GM21381 (cell line): ENCODE results near the gene TTC14.
"Not testable (repeated sequence)": the region's sequence is repeated elsewhere in the genome, so short reads cannot be mapped to it uniquely, and the experiment has no call there.

Source experiments
- ATAC-seq: cut with Tn5 transposase; IDR thresholded peaks from one replicate; pipeline ENCODE4 v1.9.1; 2021; ENCODE audit warnings: mild to moderate bottlenecking, moderate library complexity; ENCODE audit not compliant: unreplicated experiment

Gene TTC14, protein sequence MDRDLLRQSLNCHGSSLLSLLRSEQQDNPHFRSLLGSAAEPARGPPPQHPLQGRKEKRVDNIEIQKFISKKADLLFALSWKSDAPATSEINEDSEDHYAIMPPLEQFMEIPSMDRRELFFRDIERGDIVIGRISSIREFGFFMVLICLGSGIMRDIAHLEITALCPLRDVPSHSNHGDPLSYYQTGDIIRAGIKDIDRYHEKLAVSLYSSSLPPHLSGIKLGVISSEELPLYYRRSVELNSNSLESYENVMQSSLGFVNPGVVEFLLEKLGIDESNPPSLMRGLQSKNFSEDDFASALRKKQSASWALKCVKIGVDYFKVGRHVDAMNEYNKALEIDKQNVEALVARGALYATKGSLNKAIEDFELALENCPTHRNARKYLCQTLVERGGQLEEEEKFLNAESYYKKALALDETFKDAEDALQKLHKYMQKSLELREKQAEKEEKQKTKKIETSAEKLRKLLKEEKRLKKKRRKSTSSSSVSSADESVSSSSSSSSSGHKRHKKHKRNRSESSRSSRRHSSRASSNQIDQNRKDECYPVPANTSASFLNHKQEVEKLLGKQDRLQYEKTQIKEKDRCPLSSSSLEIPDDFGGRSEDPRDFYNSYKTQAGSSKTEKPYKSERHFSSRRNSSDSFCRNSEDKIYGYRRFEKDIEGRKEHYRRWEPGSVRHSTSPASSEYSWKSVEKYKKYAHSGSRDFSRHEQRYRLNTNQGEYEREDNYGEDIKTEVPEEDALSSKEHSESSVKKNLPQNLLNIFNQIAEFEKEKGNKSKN

DNA sequence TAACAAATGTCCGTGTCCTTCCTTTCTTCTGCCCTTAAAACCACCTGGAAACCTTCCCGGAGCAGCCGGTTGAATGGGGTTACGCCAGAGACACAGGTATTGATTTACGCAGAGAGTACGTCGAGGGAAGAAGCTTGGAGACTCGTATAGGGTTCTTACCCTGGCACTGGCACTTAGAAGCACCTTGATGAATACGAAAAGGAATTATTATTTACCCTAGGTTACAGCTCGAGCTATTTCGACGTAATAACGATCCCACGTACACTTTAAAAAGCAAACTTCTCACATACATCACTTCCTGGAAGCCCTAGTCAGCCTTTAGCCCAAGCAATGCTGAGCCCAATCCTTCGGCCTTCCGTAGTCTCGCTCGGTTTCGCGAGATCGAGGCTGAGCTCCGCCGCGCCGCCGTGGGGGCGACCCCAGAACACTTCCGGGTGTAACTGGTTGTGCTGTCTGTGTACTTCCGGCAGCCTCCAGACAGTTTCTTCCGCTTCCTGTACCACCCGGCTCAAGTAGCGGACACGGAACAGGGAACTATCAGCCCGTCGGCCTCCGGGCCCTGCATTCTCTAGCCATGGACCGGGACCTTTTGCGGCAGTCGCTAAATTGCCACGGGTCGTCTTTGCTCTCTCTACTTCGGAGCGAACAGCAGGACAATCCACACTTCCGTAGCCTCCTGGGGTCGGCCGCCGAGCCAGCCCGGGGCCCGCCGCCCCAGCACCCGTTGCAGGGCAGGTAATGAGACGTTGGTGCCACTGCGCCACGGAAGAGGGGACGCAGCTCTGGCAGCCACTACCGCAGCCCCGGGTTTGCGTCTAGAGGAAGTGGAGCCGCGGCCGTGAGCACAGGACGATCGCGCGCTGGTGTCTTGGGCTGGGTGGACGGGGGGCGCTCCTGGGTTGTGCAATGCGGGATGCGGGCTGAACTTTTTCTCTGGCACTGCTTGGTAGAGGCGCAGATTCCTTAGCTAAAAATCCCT, at the start of gene TTC14:
Gene TTC14, plus strand, starts transcription at position 476 of the 979 bp plus-strand sequence. Its CDS starts 99 bp downstream, at position 575.
- peak; percentile 98 for ATAC-seq

DNA sequence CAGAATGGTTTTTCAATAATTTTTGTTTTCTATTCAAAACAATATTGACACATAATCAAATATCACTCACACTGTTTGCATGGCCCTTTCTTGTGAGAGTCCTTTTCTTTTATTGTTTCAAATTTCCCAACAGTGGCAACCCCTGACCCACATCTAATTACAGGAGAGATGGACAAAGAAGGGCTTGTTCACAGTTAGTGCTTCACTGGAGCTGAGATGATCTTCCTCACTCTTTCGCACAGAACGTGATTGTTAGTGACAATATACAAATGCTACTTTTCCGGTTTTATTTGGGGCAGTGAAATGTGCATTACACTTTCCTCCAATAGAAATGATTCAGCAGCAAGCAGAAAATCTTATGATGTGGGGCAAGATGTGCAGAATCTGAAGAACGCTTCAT, 38.6 kb upstream of the TTC14 start:
- ATAC-seq, result no peak

- ATAC-seq, result no peak
Observed at GRCh38 chr3:180564676-180565075, 37.3 kb upstream of the TTC14 start.

- no peak for ATAC-seq
Observed at GRCh38 chr3:180570238-180570637, 31.7 kb upstream of the TTC14 start.

DNA sequence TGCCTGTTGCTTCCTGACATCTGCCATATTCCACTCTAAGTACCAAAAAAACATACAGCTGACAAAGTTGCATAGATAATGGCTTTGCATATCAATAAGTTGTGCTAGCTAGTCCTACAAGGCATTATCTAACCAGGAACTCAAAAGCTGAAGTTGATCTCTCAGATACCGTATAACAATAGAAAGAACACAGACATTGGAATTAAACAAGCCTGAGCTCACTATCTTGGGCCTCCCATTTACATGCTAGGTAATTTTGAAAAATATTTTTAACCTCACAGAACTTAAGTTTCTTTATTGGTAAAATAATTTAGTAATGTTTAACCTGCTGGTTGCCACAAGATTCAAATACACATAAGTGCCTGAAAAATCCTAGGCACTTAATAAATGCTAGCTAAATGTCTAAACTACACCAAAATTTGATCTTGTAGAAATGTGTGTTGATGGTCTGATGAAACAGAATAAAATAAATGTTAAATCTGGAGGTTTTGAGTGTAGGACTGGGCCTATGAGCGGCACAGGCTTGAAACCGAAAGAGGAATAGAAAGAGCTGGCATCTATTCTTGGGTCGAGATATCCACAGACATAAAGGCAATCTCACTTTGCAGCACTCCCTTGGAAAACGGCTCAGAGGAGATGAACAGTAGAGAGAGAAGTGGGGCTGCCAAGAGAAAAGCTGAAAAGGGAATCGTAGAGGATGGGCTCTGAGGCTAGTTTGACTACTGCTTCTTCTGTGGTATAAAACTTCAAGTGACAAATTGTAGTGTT, 29.9 kb upstream of the TTC14 start:
- peak; percentile 79 for ATAC-seq

DNA sequence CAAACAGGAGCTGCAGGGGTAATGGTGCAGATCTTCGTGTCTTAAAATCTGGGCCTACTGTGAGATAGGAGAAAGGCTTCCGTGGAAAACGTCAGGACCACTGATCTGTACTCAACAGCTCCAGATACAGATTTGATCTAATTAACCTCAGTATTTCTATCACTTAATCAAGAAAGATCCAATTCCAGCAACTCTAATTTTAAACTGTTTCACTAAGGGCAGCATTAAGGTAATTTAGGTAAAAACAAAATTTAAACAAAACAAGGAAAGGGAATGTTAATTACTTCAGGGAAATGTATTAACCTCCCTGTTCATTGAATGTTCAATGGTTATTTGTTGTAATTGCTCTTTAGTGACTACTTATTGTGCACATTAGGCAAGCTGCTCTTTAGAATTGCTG, 26.4 kb upstream of the TTC14 start:
- no peak for ATAC-seq

- no peak for ATAC-seq
Observed at GRCh38 chr3:180580934-180581333, 21.0 kb upstream of the TTC14 start.

GRCh38 chr3:180590396-180590795, 11.6 kb upstream of the TTC14 start:
- no peak for ATAC-seq

DNA sequence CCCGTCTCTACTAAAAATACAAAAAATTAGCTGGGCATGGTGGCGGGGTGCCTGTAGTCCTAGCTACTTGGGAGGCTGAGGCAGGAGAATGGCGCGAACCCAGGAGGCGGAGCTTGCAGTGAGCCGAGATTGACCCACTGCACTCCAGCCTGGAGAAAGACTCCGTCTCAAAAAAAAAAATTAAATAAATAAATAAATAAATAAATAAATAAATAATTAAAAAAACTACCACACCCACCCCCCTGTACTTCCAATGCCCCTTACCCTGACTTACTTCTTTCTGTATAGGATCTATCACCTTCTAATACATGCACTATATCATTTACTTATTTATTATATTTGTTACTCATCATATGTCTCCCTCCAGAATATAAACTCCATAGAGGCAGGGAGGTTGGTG, 8.3 kb upstream of the TTC14 start:
- not testable (repeated sequence) for ATAC-seq

GRCh38 chr3:180594631-180595558, 7.1 kb upstream of the TTC14 start:
- peak; percentile 64 for ATAC-seq

DNA sequence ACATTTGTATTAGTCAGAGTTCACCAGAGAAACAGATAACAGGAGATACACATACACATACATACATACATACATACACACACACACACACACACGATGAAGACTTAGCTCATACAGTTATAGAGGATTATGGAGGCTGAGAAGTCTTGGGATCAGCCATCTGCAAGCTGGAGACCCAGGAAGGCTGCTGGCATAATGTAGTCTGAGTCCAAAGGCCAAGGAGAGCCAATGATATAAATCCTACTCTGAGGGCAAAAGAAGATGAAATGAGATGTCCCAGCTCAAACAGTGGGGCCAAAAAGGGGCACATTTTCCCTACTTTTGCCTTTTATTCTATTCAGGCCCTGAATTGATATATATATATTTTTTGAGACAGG, 6.4 kb upstream of the TTC14 start:
- no peak for ATAC-seq

GRCh38 chr3:180600473-180600872, 1.5 kb upstream of the TTC14 start:
- no peak for ATAC-seq

GRCh38 chr3:180611006-180611405, 9.0 kb downstream of the TTC14 start:
- ATAC-seq, result no peak

- ATAC-seq, result no peak
Observed at GRCh38 chr3:180612364-180612763, 10.4 kb downstream of the TTC14 start.

- ATAC-seq, result no peak
Observed at GRCh38 chr3:180615954-180616353, 14.0 kb downstream of the TTC14 start.

DNA sequence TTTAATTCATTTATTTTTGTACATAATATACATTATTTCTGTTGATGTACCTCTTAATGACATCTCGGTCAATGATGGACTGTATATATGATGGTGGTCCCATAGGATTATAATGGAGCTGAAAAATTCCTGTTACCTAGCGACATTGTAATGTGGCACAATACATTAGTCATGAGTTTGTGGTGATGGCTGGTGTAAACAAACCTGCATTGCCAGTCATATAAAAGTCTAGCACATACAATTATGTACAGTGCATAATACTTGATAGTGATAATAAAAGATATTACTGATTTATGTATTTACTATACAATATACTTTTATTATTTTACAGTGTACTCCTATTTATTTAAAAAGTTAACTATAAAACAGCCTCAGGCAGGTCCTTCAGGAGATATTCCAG, 15.1 kb downstream of the TTC14 start:
- no peak for ATAC-seq

GRCh38 chr3:180618563-180618962, 16.6 kb downstream of the TTC14 start:
- ATAC-seq, result not testable (repeated sequence)

DNA sequence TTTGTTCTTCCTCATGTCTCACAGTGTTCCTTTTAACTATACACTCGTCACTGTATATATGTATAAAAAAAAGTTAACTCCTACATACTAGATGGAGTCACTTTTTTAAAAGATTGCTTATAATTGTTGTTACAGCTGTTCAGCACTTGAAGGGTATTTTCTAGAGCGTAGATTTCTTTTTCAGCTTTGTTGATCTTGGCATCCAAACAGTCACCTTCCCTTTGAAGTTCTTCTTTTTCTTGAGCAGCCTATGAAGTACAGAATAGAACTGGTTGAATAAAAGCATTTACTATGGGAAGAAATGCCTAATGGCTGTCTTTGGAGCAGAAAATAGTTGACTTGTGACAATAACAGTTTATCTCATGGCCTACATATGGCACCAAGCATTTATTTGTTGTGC, 17.8 kb downstream of the TTC14 start:
- ATAC-seq, result no peak

DNA sequence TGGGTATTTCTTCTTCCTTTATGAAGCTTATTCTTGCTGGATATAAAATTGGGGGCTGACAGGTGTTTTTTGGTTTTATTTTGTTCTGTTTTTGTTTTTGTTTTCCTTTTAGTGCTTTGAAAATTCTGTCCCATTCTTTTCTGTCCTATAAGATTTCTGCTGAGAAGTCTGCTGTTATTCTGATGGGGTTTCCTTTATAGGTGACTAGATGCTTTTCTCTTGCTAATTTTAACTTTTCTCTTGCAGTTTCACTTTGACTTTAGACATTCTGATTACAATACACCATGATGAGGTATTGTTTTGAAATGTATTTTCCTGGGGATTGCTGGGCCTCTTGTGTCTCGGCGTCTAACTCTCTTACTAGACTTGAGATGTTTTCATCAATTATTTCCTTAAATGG, 22.8 kb downstream of the TTC14 start:
- ATAC-seq, result peak; percentile 33
